Type B pancreatic cell (in vitro differentiated cells): ENCODE results near the gene SPRED2. TPM values are rescaled to one million over a fixed set of nuclear protein-coding genes. Genes with fewer than 3 reads are reported as not detected.

Experiments used
- DNase-seq: peaks from one replicate; pipeline ENCODE4 v3.0.0; 2021; ENCODE audit warnings: mixed read lengths; ENCODE audit not compliant: unreplicated experiment; ENCODE audit errors: extremely low spot score
- H3K27ac Mint-ChIP-seq: 2 replicates; pipeline ENCODE4 v1.8.0; 2021; ENCODE audit warnings: mild to moderate bottlenecking, mixed read lengths
- H3K27me3 Mint-ChIP-seq: 2 replicates; pipeline ENCODE4 v1.8.0; 2021; ENCODE audit warnings: mixed read lengths
- H3K36me3 Mint-ChIP-seq: 2 replicates; pipeline ENCODE4 v1.8.0; 2021; ENCODE audit warnings: mixed read lengths
- H3K4me1 Mint-ChIP-seq: one replicate; pipeline ENCODE4 v1.8.0; 2021; ENCODE audit warnings: mixed read lengths; ENCODE audit not compliant: unreplicated experiment
- H3K4me3 Mint-ChIP-seq: 2 replicates; pipeline ENCODE4 v1.8.0; 2021; ENCODE audit warnings: mild to moderate bottlenecking, mixed read lengths
- H3K9me3 Mint-ChIP-seq: 2 replicates; pipeline ENCODE4 v1.8.0; 2021; ENCODE audit warnings: mixed read lengths
- CTCF ChIP-seq: fragments of 200-600 bp; sonication (generic); conservative IDR thresholded peaks from 2 replicates; pipeline ENCODE4 v1.5.0; 2021; ENCODE audit warnings: antibody characterized with exemption, mild to moderate bottlenecking
- total RNA-seq: library from RNA; stranded (reverse); gene quantifications from 2 replicates; pipeline ENCODE4 v1.2.1, GENCODE V29; 2021; ENCODE audit warnings: low replicate concordance

The SPRED2 gene
- total RNA-seq, 1 donor from 2014 or later = 38.9 TPM

- peaks cover 32% of the 10 kb centered on the region for H3K36me3 Mint-ChIP-seq
- no peaks in the 10 kb centered on the region for H3K9me3 Mint-ChIP-seq
- no peaks in the 10 kb centered on the region for H3K27me3 Mint-ChIP-seq
- no peak for DNase-seq
- no peak overlapping the region for H3K27ac Mint-ChIP-seq
- no peak for TF ChIP-seq CTCF
- H3K4me1 Mint-ChIP-seq = peaks cover 11% of the 10 kb centered on the region
- no peak overlapping the region for H3K4me3 Mint-ChIP-seq
Measured at GRCh38 chr2:65263986-65264385, 168.4 kb downstream of the SPRED2 start.

- Mint-ChIP-seq H3K4me3 (no peak overlapping the region), H3K27ac (no peak overlapping the region), H3K27me3 (no peaks in the 10 kb centered on the region), H3K9me3 (no peaks in the 10 kb centered on the region), H3K36me3 (peaks cover 26% of the 10 kb centered on the region), H3K4me1 (peaks cover 5% of the 10 kb centered on the region)
- no peak for DNase-seq
- no peak for TF ChIP-seq CTCF
Measured at GRCh38 chr2:65263262-65263661, 169.1 kb downstream of the SPRED2 start.

GRCh38 chr2:65261676-65262075 lies 170.7 kb downstream of the SPRED2 start:
- no peak for TF ChIP-seq CTCF
- Mint-ChIP-seq H3K9me3 (no peaks in the 10 kb centered on the region), H3K27ac (no peak overlapping the region), H3K4me3 (no peak overlapping the region), H3K27me3 (no peaks in the 10 kb centered on the region), H3K36me3 (peaks cover 32% of the 10 kb centered on the region), H3K4me1 (peaks cover 5% of the 10 kb centered on the region)
- DNase-seq = no peak

Other genes with a start within 250 kb of the SPRED2 start
- gene ACTR2, start 204.8 kb downstream of the SPRED2 start, total RNA-seq = 188 and 222 TPM in 2 replicates